WERI-Rb-1 (cell line): ENCODE measurements around the gene POU2F3.
A peak's percentile ranks its signal among the peaks of the same experiment; 100 is the strongest.

Experiments used
- DNase-seq: peaks from one replicate; pipeline ENCODE4 v3.0.0-alpha.2; 2020
- H3K27ac ChIP-seq: fragments of 250-450 bp; sonication (Bioruptor Pico); 2 replicates; pipeline ENCODE4 v1.5.1; 2020; ENCODE audit warnings: mild to moderate bottlenecking, moderate library complexity
- H3K27me3 ChIP-seq: fragments of 250-450 bp; sonication (Bioruptor Pico); 2 replicates; pipeline ENCODE4 v1.5.1; 2021; ENCODE audit warnings: mild to moderate bottlenecking, low read depth, moderate library complexity; ENCODE audit not compliant: insufficient read depth, severe bottlenecking
- H3K36me3 ChIP-seq: fragments of 250-450 bp; sonication (Bioruptor Pico); 2 replicates; pipeline ENCODE4 v1.5.1; 2020; ENCODE audit warnings: mild to moderate bottlenecking, moderate library complexity
- H3K4me3 ChIP-seq: 2 replicates; pipeline ENCODE4 v1.5.1; 2011; ENCODE audit warnings: low read depth, mild to moderate bottlenecking, control low read depth, low read length
- H3K9me3 ChIP-seq: fragments of 250-450 bp; sonication (Bioruptor Pico); 2 replicates; pipeline ENCODE4 v1.5.1; 2021; ENCODE audit warnings: mild to moderate bottlenecking, moderate library complexity; ENCODE audit not compliant: severe bottlenecking
- CTCF ChIP-seq: IDR thresholded peaks from 2 replicates; pipeline ENCODE4 v1.5.1; 2011; ENCODE audit warnings: low read depth, mild to moderate bottlenecking, control low read depth, inconsistent platforms, low read length

Gene POU2F3

GRCh38 chr11:120254788-120255518, 15.0 kb downstream of the POU2F3 start:
- no peak for DNase-seq
- Histone ChIP-seq H3K9me3 (no peaks in the 10 kb centered on the region), H3K36me3 (no peaks in the 10 kb centered on the region), H3K27ac (no peak overlapping the region), H3K27me3 (no peaks in the 10 kb centered on the region), H3K4me3 (no peak overlapping the region)
- no peak for TF ChIP-seq CTCF

GRCh38 chr11:120255519-120255866, 15.6 kb downstream of the POU2F3 start:
- Histone ChIP-seq H3K27ac (no peak overlapping the region), H3K36me3 (no peaks in the 10 kb centered on the region), H3K9me3 (no peaks in the 10 kb centered on the region), H3K27me3 (no peaks in the 10 kb centered on the region), H3K4me3 (no peak overlapping the region)
- no peak for TF ChIP-seq CTCF
- no peak for DNase-seq

GRCh38 chr11:120256178-120256577, 16.2 kb downstream of the POU2F3 start:
- no peaks in the 10 kb centered on the region for H3K27me3 ChIP-seq
- TF ChIP-seq CTCF: no peak
- H3K4me3 ChIP-seq: no peak overlapping the region
- no peak overlapping the region; the same call in 1 of the 2 replicates for H3K27ac ChIP-seq
- no peaks in the 10 kb centered on the region for H3K36me3 ChIP-seq
- no peak for DNase-seq
- H3K9me3 ChIP-seq: no peaks in the 10 kb centered on the region

- no peaks in the 10 kb centered on the region for H3K27me3 ChIP-seq
- no peak overlapping the region for H3K4me3 ChIP-seq
- no peak for DNase-seq
- H3K36me3 ChIP-seq: no peaks in the 10 kb centered on the region
- H3K9me3 ChIP-seq: no peaks in the 10 kb centered on the region
- no peak overlapping the region; the same call in 1 of the 2 replicates for H3K27ac ChIP-seq
- TF ChIP-seq CTCF: no peak
Measured at GRCh38 chr11:120256779-120257178, 16.8 kb downstream of the POU2F3 start.

GRCh38 chr11:120257346-120257745, 17.4 kb downstream of the POU2F3 start:
- Histone ChIP-seq H3K27ac (no peak overlapping the region), H3K9me3 (no peaks in the 10 kb centered on the region), H3K27me3 (no peaks in the 10 kb centered on the region), H3K4me3 (no peak overlapping the region), H3K36me3 (no peaks in the 10 kb centered on the region)
- no peak for TF ChIP-seq CTCF
- DNase-seq: no peak

- no peak overlapping the region for H3K27ac ChIP-seq
- no peak for DNase-seq
- H3K36me3 ChIP-seq: no peaks in the 10 kb centered on the region
- no peak overlapping the region for H3K4me3 ChIP-seq
- peak; percentile 44 for TF ChIP-seq CTCF
- no peaks in the 10 kb centered on the region for H3K27me3 ChIP-seq
- no peaks in the 10 kb centered on the region for H3K9me3 ChIP-seq
Measured at GRCh38 chr11:120258661-120259060, 18.7 kb downstream of the POU2F3 start.
